ENCODE measurements around the gene MAPKAPK2. TPM values are rescaled to one million over a fixed set of nuclear protein-coding genes. Genes with fewer than 3 reads are reported as not detected.

Gene MAPKAPK2
- total RNA-seq, 1 donor from 2014 or later, result 62.4 TPM

GRCh38 chr1:206696812-206697585 is 12.3 kb downstream of the MAPKAPK2 start:
- Mint-ChIP-seq H3K27me3 (ENCODE audit: unreplicated experiment) (no peaks in the 10 kb centered on the region), H3K27ac (ENCODE audit: unreplicated experiment) (no peak overlapping the region), H3K36me3 (ENCODE audit: unreplicated experiment) (peaks cover 7% of the 10 kb centered on the region), H3K4me1 (ENCODE audit: unreplicated experiment) (peaks cover 54% of the 10 kb centered on the region), H3K9me3 (ENCODE audit: unreplicated experiment) (no peaks in the 10 kb centered on the region), H3K4me3 (ENCODE audit: unreplicated experiment) (no peak overlapping the region)
- no peak for TF ChIP-seq CTCF (IDR thresholded peaks at IDR 0.05)
- DNase-seq (ENCODE audit: extremely low spot score, unreplicated experiment), result no peak

GRCh38 chr1:206698011-206698410 is 13.3 kb downstream of the MAPKAPK2 start:
- H3K4me3 Mint-ChIP-seq (ENCODE audit: unreplicated experiment), result no peak overlapping the region
- no peak for DNase-seq (ENCODE audit: extremely low spot score, unreplicated experiment)
- H3K27me3 Mint-ChIP-seq (ENCODE audit: unreplicated experiment), result no peaks in the 10 kb centered on the region
- peaks cover 54% of the 10 kb centered on the region for H3K4me1 Mint-ChIP-seq (ENCODE audit: unreplicated experiment)
- H3K9me3 Mint-ChIP-seq (ENCODE audit: unreplicated experiment), result no peaks in the 10 kb centered on the region
- no peak overlapping the region for H3K27ac Mint-ChIP-seq (ENCODE audit: unreplicated experiment)
- TF ChIP-seq CTCF (IDR thresholded peaks at IDR 0.05), result no peak
- H3K36me3 Mint-ChIP-seq (ENCODE audit: unreplicated experiment), result peaks cover 7% of the 10 kb centered on the region

- TF ChIP-seq CTCF (IDR thresholded peaks at IDR 0.05), result no peak
These were observed 14.4 kb downstream of the MAPKAPK2 start for GRCh38 chr1:206699000-206699586.

GRCh38 chr1:206699626-206700025 is 14.9 kb downstream of the MAPKAPK2 start:
- peaks cover 51% of the 10 kb centered on the region for H3K4me1 Mint-ChIP-seq (ENCODE audit: unreplicated experiment)
- no peak overlapping the region for H3K27ac Mint-ChIP-seq (ENCODE audit: unreplicated experiment)
- DNase-seq (ENCODE audit: extremely low spot score, unreplicated experiment), result no peak
- TF ChIP-seq CTCF (IDR thresholded peaks at IDR 0.05), result no peak
- H3K27me3 Mint-ChIP-seq (ENCODE audit: unreplicated experiment), result no peaks in the 10 kb centered on the region
- H3K36me3 Mint-ChIP-seq (ENCODE audit: unreplicated experiment), result peaks cover 7% of the 10 kb centered on the region
- H3K4me3 Mint-ChIP-seq (ENCODE audit: unreplicated experiment), result no peak overlapping the region
- H3K9me3 Mint-ChIP-seq (ENCODE audit: unreplicated experiment), result no peaks in the 10 kb centered on the region

More at GRCh38 chr1:206699000-206699586, 14.4 kb downstream of the MAPKAPK2 start:
- Mint-ChIP-seq H3K4me3 (ENCODE audit: unreplicated experiment) (no peak overlapping the region), H3K27me3 (ENCODE audit: unreplicated experiment) (no peaks in the 10 kb centered on the region), H3K4me1 (ENCODE audit: unreplicated experiment) (peaks cover 52% of the 10 kb centered on the region), H3K27ac (ENCODE audit: unreplicated experiment) (no peak overlapping the region), H3K36me3 (ENCODE audit: unreplicated experiment) (peaks cover 7% of the 10 kb centered on the region), H3K9me3 (ENCODE audit: unreplicated experiment) (no peaks in the 10 kb centered on the region)
- no peak for DNase-seq (ENCODE audit: extremely low spot score, unreplicated experiment)

- Mint-ChIP-seq H3K27me3 (ENCODE audit: unreplicated experiment) (no peaks in the 10 kb centered on the region), H3K36me3 (ENCODE audit: unreplicated experiment) (peaks cover 7% of the 10 kb centered on the region), H3K9me3 (ENCODE audit: unreplicated experiment) (no peaks in the 10 kb centered on the region), H3K27ac (ENCODE audit: unreplicated experiment) (no peak overlapping the region), H3K4me3 (ENCODE audit: unreplicated experiment) (no peak overlapping the region), H3K4me1 (ENCODE audit: unreplicated experiment) (peaks cover 52% of the 10 kb centered on the region)
- no peak for TF ChIP-seq CTCF (IDR thresholded peaks at IDR 0.05)
- no peak for DNase-seq (ENCODE audit: extremely low spot score, unreplicated experiment)
These were observed 15.8 kb downstream of the MAPKAPK2 start for GRCh38 chr1:206700445-206701036.
